ENCODE results near the gene MOV10L1.

GRCh38 chr22:50189184-50189848 lies 99.5 kb downstream of the MOV10L1 start:
- TF ChIP-seq CTCF (IDR thresholded peaks at IDR 0.05): no peak
- TF ChIP-seq POLR2A (IDR thresholded peaks at IDR 0.05): no peak

All from Peyer's patch (tissue), 4 donors.